ENCODE results near the gene MYO3B. TPM values are rescaled to one million over a fixed set of nuclear protein-coding genes. Genes with fewer than 3 reads are reported as not detected.

The MYO3B gene
- total RNA-seq, 1 experiment from 2014 or later = 0.63 TPM

- no peak overlapping the region for H3K18ac ChIP-seq (ENCODE audit: insufficient read length, low read depth, low read length)
- no peak overlapping the region for H3K4ac ChIP-seq (ENCODE audit: low read depth, low read length)
- TF ChIP-seq, protein P1, sequence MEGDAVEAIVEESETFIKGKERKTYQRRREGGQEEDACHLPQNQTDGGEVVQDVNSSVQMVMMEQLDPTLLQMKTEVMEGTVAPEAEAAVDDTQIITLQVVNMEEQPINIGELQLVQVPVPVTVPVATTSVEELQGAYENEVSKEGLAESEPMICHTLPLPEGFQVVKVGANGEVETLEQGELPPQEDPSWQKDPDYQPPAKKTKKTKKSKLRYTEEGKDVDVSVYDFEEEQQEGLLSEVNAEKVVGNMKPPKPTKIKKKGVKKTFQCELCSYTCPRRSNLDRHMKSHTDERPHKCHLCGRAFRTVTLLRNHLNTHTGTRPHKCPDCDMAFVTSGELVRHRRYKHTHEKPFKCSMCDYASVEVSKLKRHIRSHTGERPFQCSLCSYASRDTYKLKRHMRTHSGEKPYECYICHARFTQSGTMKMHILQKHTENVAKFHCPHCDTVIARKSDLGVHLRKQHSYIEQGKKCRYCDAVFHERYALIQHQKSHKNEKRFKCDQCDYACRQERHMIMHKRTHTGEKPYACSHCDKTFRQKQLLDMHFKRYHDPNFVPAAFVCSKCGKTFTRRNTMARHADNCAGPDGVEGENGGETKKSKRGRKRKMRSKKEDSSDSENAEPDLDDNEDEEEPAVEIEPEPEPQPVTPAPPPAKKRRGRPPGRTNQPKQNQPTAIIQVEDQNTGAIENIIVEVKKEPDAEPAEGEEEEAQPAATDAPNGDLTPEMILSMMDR (conservative IDR thresholded peaks at IDR 0.05) = no peak
- no peak overlapping the region; a peak in 1 of 5 replicates for H3K4me3 Mint-ChIP-seq
- DNase-seq = no peak
- H3K4me1 ChIP-seq (ENCODE audit: insufficient read depth, low read length) = no peaks in the 10 kb centered on the region; the same call in 1 of the 2 replicates
- H3K9ac ChIP-seq (ENCODE audit: extremely low read depth, insufficient read length, low read length) = no peak overlapping the region
- H4K91ac ChIP-seq (ENCODE audit: insufficient read length, low read depth, low read length) = no peak overlapping the region
- no peak overlapping the region for H2BK12ac ChIP-seq (ENCODE audit: insufficient read length, low read depth, low read length)
- no peak overlapping the region for H2BK5ac ChIP-seq (ENCODE audit: insufficient read length, low read length)
- H2BK20ac ChIP-seq (ENCODE audit: low read depth, low read length, poor library complexity, severe bottlenecking) = no peak overlapping the region
- no peaks in the 10 kb centered on the region for H3K79me1 ChIP-seq (ENCODE audit: insufficient read depth, low read depth, low read length, poor library complexity, severe bottlenecking)
- H3K9me3 ChIP-seq (ENCODE audit: control insufficient read depth, low read depth, low read length) = no peaks in the 10 kb centered on the region
- no peak overlapping the region for H3K23ac ChIP-seq (ENCODE audit: insufficient read length, low read depth, low read length)
- H3K27ac ChIP-seq (ENCODE audit: insufficient read length, low read depth, low read length) = no peak overlapping the region
- no CpG with 5 or more reads among the region's 6 CpGs for WGBS (ENCODE audit: extremely low coverage, insufficient read length, low lambda C conversion rate)
- H3K36me3 Mint-ChIP-seq (ENCODE audit: insufficient read depth in 1 of 3, low read depth in 3 of 3) = no peaks in the 10 kb centered on the region
- no peak overlapping the region for H3T11ph ChIP-seq (ENCODE audit: low read length)
- no peaks in the 10 kb centered on the region for H3K9me3 Mint-ChIP-seq
- no peaks in the 10 kb centered on the region for H4K20me1 ChIP-seq (ENCODE audit: control insufficient read depth, insufficient read depth, insufficient read length)
- no peak overlapping the region for H3K56ac ChIP-seq (ENCODE audit: insufficient read length, low read depth, low read length)
- H3K79me2 ChIP-seq (ENCODE audit: insufficient read depth, low read length) = no peaks in the 10 kb centered on the region
- no peak overlapping the region for H4K5ac ChIP-seq (ENCODE audit: insufficient read length, low read depth, low read length)
- H2BK120ac ChIP-seq (ENCODE audit: low read depth, low read length, poor library complexity, severe bottlenecking) = no peak overlapping the region
- no peak overlapping the region for H4K8ac ChIP-seq (replicated peaks; ENCODE audit: insufficient read length, low read depth, low read length)
- H3K4me2 ChIP-seq (ENCODE audit: insufficient read depth, insufficient read length, low read length) = no peak overlapping the region
- H3K23me2 ChIP-seq (ENCODE audit: insufficient read length, low read depth, low read length, poor library complexity, severe bottlenecking) = no peaks in the 10 kb centered on the region
- H2AFZ ChIP-seq (ENCODE audit: low read length) = no peak overlapping the region
- H2BK15ac ChIP-seq (ENCODE audit: low read depth, low read length) = no peak overlapping the region
- no peak overlapping the region for H3K27ac Mint-ChIP-seq
- no peaks in the 10 kb centered on the region for H3K27me3 Mint-ChIP-seq (ENCODE audit: low read depth)
- no peak overlapping the region for H2AK5ac ChIP-seq (ENCODE audit: insufficient read length, low read length)
- no peak overlapping the region for H3K14ac ChIP-seq (ENCODE audit: insufficient read depth, low read length)
- H3K27me3 ChIP-seq (ENCODE audit: insufficient read depth, low read length) = no peaks in the 10 kb centered on the region
- peaks cover 19 to 21% of the 10 kb centered on the region in 2 experiments for H3K4me1 Mint-ChIP-seq
Observed at GRCh38 chr2:170695521-170696410, 517.8 kb downstream of the MYO3B start.

All from H9 (cell line).